AG10803 (cell line): ENCODE measurements around the gene NRG3.

Source experiments
- DNase-seq: peaks from one replicate; pipeline ENCODE4 v3.0.0; 2010; ENCODE audit warnings: low read depth
- H3K4me3 ChIP-seq: 2 replicates; pipeline ENCODE4 v1.5.1; 2011; ENCODE audit warnings: mild to moderate bottlenecking, low read length, control low read depth
- CTCF ChIP-seq: conservative IDR thresholded peaks from 2 replicates; pipeline ENCODE4 v1.5.1; 2011; ENCODE audit warnings: mild to moderate bottlenecking, low read length, control low read depth, inconsistent platforms

NRG3 gene

GRCh38 chr10:82394987-82395386 is 520.0 kb downstream of the NRG3 start:
- DNase-seq: no peak
- no peak overlapping the region for H3K4me3 ChIP-seq
- TF ChIP-seq CTCF: no peak

GRCh38 chr10:82396886-82397285 is 521.9 kb downstream of the NRG3 start:
- no peak overlapping the region for H3K4me3 ChIP-seq
- no peak for TF ChIP-seq CTCF
- no peak for DNase-seq

- TF ChIP-seq CTCF: no peak
- H3K4me3 ChIP-seq: no peak overlapping the region
- no peak for DNase-seq
These were observed 522.9 kb downstream of the NRG3 start for GRCh38 chr10:82397854-82398253.

GRCh38 chr10:82399850-82400249 is 524.9 kb downstream of the NRG3 start:
- H3K4me3 ChIP-seq: no peak overlapping the region
- DNase-seq: no peak
- TF ChIP-seq CTCF: no peak

- H3K4me3 ChIP-seq: no peak overlapping the region
- no peak for TF ChIP-seq CTCF
- DNase-seq: no peak
These were observed 525.8 kb downstream of the NRG3 start for GRCh38 chr10:82400841-82401240.

GRCh38 chr10:82402906-82403401 is 528.0 kb downstream of the NRG3 start:
- DNase-seq: no peak
- no peak overlapping the region for H3K4me3 ChIP-seq
- TF ChIP-seq CTCF: no peak

- no peak for TF ChIP-seq CTCF
- no peak for DNase-seq
- no peak overlapping the region for H3K4me3 ChIP-seq
These were observed 534.7 kb downstream of the NRG3 start for GRCh38 chr10:82409671-82410070.
